HCT116 (cell line): ENCODE data around the gene SPATA22. TPM values are rescaled to one million over a fixed set of nuclear protein-coding genes. Genes with fewer than 3 reads are reported as not detected.
"Not testable (repeated sequence)": the region's sequence is repeated elsewhere in the genome, so short reads cannot be mapped to it uniquely, and the experiment has no call there.

Experiments
- ATAC-seq: fragments of 200-7000 bp; cut with Tn5 transposase; 2 replicates; pipeline ENCODE4 v1.9.1; 2020; ENCODE audit warnings: mild to moderate bottlenecking, moderate library complexity
- BruUV-seq: library from RNA; stranded (reverse); fragments of 400-500 nt; replicated peaks from 2 replicates; lab custom pipeline; 2021; lab: Mats Ljungman, UMichigan
- CTCF ChIA-PET: fragments of 300-600 bp; sonication (Branson Sonifier 250); formaldehyde crosslinking; loops from one replicate; lab custom pipeline; 2021; ENCODE audit warnings: antibody characterized with exemption; lab: Charles Lee
- POLR2A ChIA-PET: fragments of 300-600, 350-600 bp; sonication (Branson Sonifier 250); formaldehyde crosslinking; loops from one replicate; lab custom pipeline; 2021; ENCODE audit warnings: antibody characterized with exemption; lab: Charles Lee
- RAD21 ChIA-PET, 2 experiments: fragments of 300-600 bp; sonication (Branson Sonifier 250); formaldehyde crosslinking; loops; one replicate each; lab custom pipeline; 2023; ENCODE audit warnings: low total read pairs in 2 of 2; ENCODE audit not compliant: uncharacterized antibody in 2 of 2, unreplicated experiment in 2 of 2, low non-redundant PET in 1 of 2; lab: Charles Lee
- DNase-seq: peaks from one replicate; pipeline ENCODE4 v3.0.0-alpha.2; 2010; ENCODE audit warnings: low read depth, low spot score
- H2AFZ ChIP-seq: fragments of 200-600 bp; shearing (Covaris generic), sonication (generic); 2 replicates; pipeline ENCODE4 v1.6.1; 2017; ENCODE audit warnings: low read depth, mixed run types, mixed read lengths, antibody characterized with exemption, low read length; ENCODE audit not compliant: poor library complexity, severe bottlenecking
- H3K27ac ChIP-seq: 2 replicates; pipeline ENCODE4 v1.5.1; 2012; ENCODE audit warnings: low read depth, low read length
- H3K27me3 ChIP-seq: fragments of 200-600 bp; sonication (generic); 2 replicates; pipeline ENCODE4 v1.6.1; 2016; ENCODE audit warnings: mixed run types, low read length, mixed read lengths; ENCODE audit not compliant: insufficient read depth
- H3K36me3 ChIP-seq, 2 experiments: fragments of 200-500 bp in 1 of 2; fragments of 200-600 bp in 1 of 2; sonication (Bioruptor generic) in 1 of 2; sonication (generic) in 1 of 2; 2 replicates each; pipeline versions ENCODE4 v1.5.1 to v1.6.1; 2014 to 2016; ENCODE audit warnings: low read length in 2 of 2, inconsistent platforms in 1 of 2, mixed read lengths in 1 of 2, mixed run types in 1 of 2; ENCODE audit not compliant: insufficient read depth in 2 of 2, control insufficient read depth in 1 of 2
- H3K4me1 ChIP-seq, 2 experiments: fragments of 200-600 bp in 1 of 2; sonication (generic) in 1 of 2; 2 replicates each; pipeline versions ENCODE4 v1.5.1 to v1.6.1; 2012 to 2017; ENCODE audit warnings: low read length in 2 of 2, inconsistent platforms in 1 of 2, mild to moderate bottlenecking in 1 of 2, mixed read lengths in 1 of 2, mixed run types in 1 of 2, moderate library complexity in 1 of 2; ENCODE audit not compliant: insufficient read depth in 2 of 2, control insufficient read depth in 1 of 2
- H3K4me2 ChIP-seq: fragments of 200-600 bp; sonication (generic); 2 replicates; pipeline ENCODE4 v1.6.1; 2017; ENCODE audit warnings: mixed run types, low read length, mixed read lengths
- H3K4me3 ChIP-seq, 2 experiments: fragments of 200-600 bp in 1 of 2; sonication (generic) in 1 of 2; replicated peaks in 1 of 2; 2 replicates each; pipeline ENCODE4 v1.5.1; 2011 to 2016; ENCODE audit warnings: low read length in 2 of 2, control low read depth in 1 of 2, low read depth in 1 of 2, mild to moderate bottlenecking in 1 of 2, mixed read lengths in 1 of 2, mixed run types in 1 of 2
- H3K79me2 ChIP-seq: fragments of 200-600 bp; sonication (generic); 2 replicates; pipeline ENCODE4 v1.6.1; 2017; ENCODE audit warnings: mild to moderate bottlenecking, mixed run types, low read length, moderate library complexity, mixed read lengths; ENCODE audit not compliant: insufficient read depth
- H3K9ac ChIP-seq: fragments of 200-600 bp; sonication (generic); 2 replicates; pipeline ENCODE4 v1.6.1; 2016; ENCODE audit warnings: low read length, mixed read lengths
- H3K9me2 ChIP-seq: fragments of 200-600 bp; sonication (generic), shearing (Covaris generic); 2 replicates; pipeline ENCODE4 v1.6.1; 2017; ENCODE audit warnings: mixed run types, mild to moderate bottlenecking, moderate library complexity; ENCODE audit not compliant: insufficient read depth
- H3K9me3 ChIP-seq, 2 experiments: fragments of 200-500 bp in 1 of 2; fragments of 200-600 bp in 1 of 2; sonication (Bioruptor generic) in 1 of 2; sonication (generic) in 1 of 2; 2 replicates each; pipeline ENCODE4 v1.6.1; 2014 to 2017; ENCODE audit warnings: low read length in 2 of 2, mixed read lengths in 2 of 2, inconsistent platforms in 1 of 2, low read depth in 1 of 2, mild to moderate bottlenecking in 1 of 2, mixed run types in 1 of 2, moderate library complexity in 1 of 2; ENCODE audit not compliant: control insufficient read depth in 1 of 2, insufficient read depth in 1 of 2
- H4K20me1 ChIP-seq: fragments of 200-600 bp; sonication (generic), shearing (Covaris generic); 2 replicates; pipeline ENCODE4 v1.6.1; 2017; ENCODE audit warnings: mixed run types, mild to moderate bottlenecking, moderate library complexity; ENCODE audit not compliant: insufficient read depth
- ELF1 ChIP-seq: IDR thresholded peaks from 2 replicates; pipeline ENCODE4 v1.6.1; 2012; ENCODE audit warnings: low read depth, borderline replicate concordance
- RAD21 ChIP-seq: IDR thresholded peaks from 2 replicates; pipeline ENCODE4 v1.6.1; 2012; ENCODE audit warnings: low read depth, mild to moderate bottlenecking
- SP1 ChIP-seq: IDR thresholded peaks from 2 replicates; pipeline ENCODE4 v1.6.1; 2012; ENCODE audit warnings: low read depth
- SRF ChIP-seq: IDR thresholded peaks from 2 replicates; pipeline ENCODE4 v1.6.1; 2012; ENCODE audit warnings: low read depth
- YY1 ChIP-seq: IDR thresholded peaks from 2 replicates; pipeline ENCODE4 v1.6.1; 2011; ENCODE audit warnings: low read length, low read depth, moderate library complexity, mild to moderate bottlenecking; ENCODE audit not compliant: insufficient replicate concordance; ENCODE audit errors: extremely low read depth
- ZNF274 ChIP-seq: fragments of 200-500 bp; sonication (Bioruptor generic); IDR thresholded peaks from 2 replicates; pipeline ENCODE4 v1.6.1; 2014; ENCODE audit warnings: mild to moderate bottlenecking, low read depth, low read length, inconsistent platforms
- intact Hi-C: fragments of 100-400 bp; cut with micrococcal nuclease; formaldehyde crosslinking; loops from 2 replicates; pipeline ENCODE4 v1.10.0; 2022
- total RNA-seq: library from RNA; stranded (reverse); gene quantifications from one replicate; pipeline ENCODE4 v1.2.1, GENCODE V29; 2021; ENCODE audit not compliant: unreplicated experiment
- TF ChIP-seq, protein P1 (sequence below): IDR thresholded peaks from 2 replicates; pipeline ENCODE4 v1.6.1; 2012
- TF ChIP-seq, protein P2 (sequence below): IDR thresholded peaks from 2 replicates; pipeline ENCODE4 v1.6.1; 2012
- TF ChIP-seq, protein P3 (sequence below): IDR thresholded peaks from 2 replicates; pipeline ENCODE4 v1.6.1; 2012; ENCODE audit warnings: low read depth

SPATA22 gene
- total RNA-seq, 1 experiment from 2014 or later = not detected

DNA sequence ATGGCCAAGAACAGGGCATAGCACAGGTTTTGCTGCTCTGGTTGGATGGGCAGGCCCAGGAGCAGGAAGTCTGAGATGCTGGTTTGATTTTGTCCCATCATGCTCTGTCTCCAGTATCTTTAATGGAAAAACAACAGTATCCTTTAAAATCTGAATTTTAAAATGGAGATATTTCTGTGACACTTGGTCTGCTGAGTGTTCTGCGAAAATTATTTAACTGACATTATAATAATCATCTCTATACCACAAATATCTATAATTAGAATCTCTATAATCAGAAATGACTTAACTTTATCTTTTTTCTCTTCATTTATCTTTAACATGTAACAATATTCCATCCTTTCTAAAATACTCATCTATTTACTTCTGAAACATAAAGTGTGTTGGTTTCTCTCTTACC, 73.3 kb downstream of the SPATA22 start, which contains the start of gene OR1E1:
TSS of gene OR1E1 (minus strand) at position 101 of the 400 bp plus-strand sequence. CDS start at position 101, 0 bp downstream.
- H3K79me2 ChIP-seq = no peaks in the 10 kb centered on the region
- H4K20me1 ChIP-seq = no peaks in the 10 kb centered on the region
- no peak within 1 kb of the TSS for H3K4me3 ChIP-seq
- no peak within 1 kb of the TSS for H3K4me2 ChIP-seq
- RAD21 ChIA-PET = no interaction called here
- BruUV-seq = no TSS peak
- H3K27ac ChIP-seq = no peak within 1 kb of the TSS
- no peak within 1 kb of the TSS for H3K9ac ChIP-seq
- H3K27me3 ChIP-seq = peaks cover 10% of the 10 kb centered on the region; the same call in 1 of the 2 replicates
- POLR2A ChIA-PET = no interaction called here
- H2AFZ ChIP-seq = no peak within 1 kb of the TSS
- intact Hi-C loops = no loop called here
- H3K4me1 ChIP-seq = no peaks in the 10 kb centered on the region
- CTCF ChIA-PET = no interaction called here
- H3K9me2 ChIP-seq = no peaks in the 10 kb centered on the region
- H3K36me3 ChIP-seq = no peaks in the 10 kb centered on the region
- TF ChIP-seq, protein P1, sequence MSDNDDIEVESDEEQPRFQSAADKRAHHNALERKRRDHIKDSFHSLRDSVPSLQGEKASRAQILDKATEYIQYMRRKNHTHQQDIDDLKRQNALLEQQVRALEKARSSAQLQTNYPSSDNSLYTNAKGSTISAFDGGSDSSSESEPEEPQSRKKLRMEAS = no peak
- no peak for TF ChIP-seq ELF1
- TF ChIP-seq YY1 = no peak
- no peak for TF ChIP-seq SRF
- no peak for TF ChIP-seq SP1
- no peak for TF ChIP-seq RAD21
- no peak for TF ChIP-seq ZNF274
- TF ChIP-seq, protein P2, sequence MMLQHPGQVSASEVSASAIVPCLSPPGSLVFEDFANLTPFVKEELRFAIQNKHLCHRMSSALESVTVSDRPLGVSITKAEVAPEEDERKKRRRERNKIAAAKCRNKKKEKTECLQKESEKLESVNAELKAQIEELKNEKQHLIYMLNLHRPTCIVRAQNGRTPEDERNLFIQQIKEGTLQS = no peak
- DNase-seq = no peak
- no peak for ATAC-seq
- H3K9me3 ChIP-seq = no peaks in the 10 kb centered on the region

DNA sequence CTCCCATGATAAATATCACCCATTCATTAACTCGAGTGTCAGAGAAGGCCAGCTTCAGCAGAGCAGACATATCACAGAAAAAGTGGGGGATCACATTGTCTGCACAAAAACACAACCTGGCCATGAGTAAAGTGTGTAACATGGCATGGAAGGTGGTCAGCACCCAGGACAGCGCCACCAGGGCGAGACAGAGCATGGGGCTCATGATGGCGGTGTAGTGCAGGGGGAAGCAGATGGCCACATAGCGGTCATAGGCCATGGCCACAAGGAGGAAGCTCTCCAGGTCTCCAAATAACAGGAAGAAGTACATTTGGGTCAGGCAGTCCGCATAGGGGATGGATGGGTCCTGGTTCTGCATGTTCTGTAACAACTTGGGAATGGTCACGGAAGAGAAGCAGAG, 73.8 kb downstream of the SPATA22 start:
- POLR2A ChIA-PET, ATAC-seq, DNase-seq, H3K36me3 ChIP-seq, H3K27ac ChIP-seq, H3K9ac ChIP-seq, H3K9me2 ChIP-seq, CTCF ChIA-PET, H3K4me1 ChIP-seq, H3K4me2 ChIP-seq, H2AFZ ChIP-seq, RAD21 ChIA-PET, intact Hi-C loops, H3K4me3 ChIP-seq, BruUV-seq, H4K20me1 ChIP-seq, H3K79me2 ChIP-seq, H3K9me3 ChIP-seq: not testable (repeated sequence)
- TF ChIP-seq, protein P3, sequence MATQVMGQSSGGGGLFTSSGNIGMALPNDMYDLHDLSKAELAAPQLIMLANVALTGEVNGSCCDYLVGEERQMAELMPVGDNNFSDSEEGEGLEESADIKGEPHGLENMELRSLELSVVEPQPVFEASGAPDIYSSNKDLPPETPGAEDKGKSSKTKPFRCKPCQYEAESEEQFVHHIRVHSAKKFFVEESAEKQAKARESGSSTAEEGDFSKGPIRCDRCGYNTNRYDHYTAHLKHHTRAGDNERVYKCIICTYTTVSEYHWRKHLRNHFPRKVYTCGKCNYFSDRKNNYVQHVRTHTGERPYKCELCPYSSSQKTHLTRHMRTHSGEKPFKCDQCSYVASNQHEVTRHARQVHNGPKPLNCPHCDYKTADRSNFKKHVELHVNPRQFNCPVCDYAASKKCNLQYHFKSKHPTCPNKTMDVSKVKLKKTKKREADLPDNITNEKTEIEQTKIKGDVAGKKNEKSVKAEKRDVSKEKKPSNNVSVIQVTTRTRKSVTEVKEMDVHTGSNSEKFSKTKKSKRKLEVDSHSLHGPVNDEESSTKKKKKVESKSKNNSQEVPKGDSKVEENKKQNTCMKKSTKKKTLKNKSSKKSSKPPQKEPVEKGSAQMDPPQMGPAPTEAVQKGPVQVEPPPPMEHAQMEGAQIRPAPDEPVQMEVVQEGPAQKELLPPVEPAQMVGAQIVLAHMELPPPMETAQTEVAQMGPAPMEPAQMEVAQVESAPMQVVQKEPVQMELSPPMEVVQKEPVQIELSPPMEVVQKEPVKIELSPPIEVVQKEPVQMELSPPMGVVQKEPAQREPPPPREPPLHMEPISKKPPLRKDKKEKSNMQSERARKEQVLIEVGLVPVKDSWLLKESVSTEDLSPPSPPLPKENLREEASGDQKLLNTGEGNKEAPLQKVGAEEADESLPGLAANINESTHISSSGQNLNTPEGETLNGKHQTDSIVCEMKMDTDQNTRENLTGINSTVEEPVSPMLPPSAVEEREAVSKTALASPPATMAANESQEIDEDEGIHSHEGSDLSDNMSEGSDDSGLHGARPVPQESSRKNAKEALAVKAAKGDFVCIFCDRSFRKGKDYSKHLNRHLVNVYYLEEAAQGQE = peak; percentile 62
- peaks cover 10% of the 10 kb centered on the region; the same call in 1 of the 2 replicates for H3K27me3 ChIP-seq
